ENCODE results near the gene PRKCA. TPM values are rescaled to one million over a fixed set of nuclear protein-coding genes. Genes with fewer than 3 reads are reported as not detected.

Gene PRKCA
- total and polyA plus RNA-seq, 10 of the 15 experiments (the other 5 are each of a cell fraction or from before 2014, with no cell fraction given) = 0.11 to 14.6 (median 0.72) TPM

GRCh38 chr17:66665194-66665593 lies 362.8 kb downstream of the PRKCA start:
- in situ Hi-C loops (cut with MboI) = no loop called here

More at GRCh38 chr17:66665194-66665593, 362.8 kb downstream of the PRKCA start:
- Histone ChIP-seq H4K20me1 (ENCODE audit: control insufficient read depth, insufficient read depth) (no peaks in the 10 kb centered on the region), H3K9ac (ENCODE audit: control insufficient read depth, insufficient read depth, low read length) (no peak overlapping the region), H3K9me3 (replicated peaks; ENCODE audit: control insufficient read depth, insufficient read depth, low read length) (no peaks in the 10 kb centered on the region; the same call in 2 of the 3 replicates), H2AFZ (ENCODE audit: control insufficient read depth, low read depth, low read length) (no peak overlapping the region), H3K79me2 (ENCODE audit: control insufficient read depth, insufficient read depth, low read length) (no peaks in the 10 kb centered on the region), H3K4me3 (no peak overlapping the region), H3K36me3 (ENCODE audit: control insufficient read depth in 2 of 2, insufficient read depth in 2 of 2, low read length in 1 of 2) (no peaks in the 10 kb centered on the region; a peak in 1 of 4 replicates), H3K27ac (ENCODE audit: control insufficient read depth, insufficient read depth) (no peak overlapping the region), H3K4me2 (ENCODE audit: control insufficient read depth, insufficient read depth) (no peak overlapping the region), H3K27me3 (replicated peaks in 1 of 2; ENCODE audit: control insufficient read depth in 2 of 2, insufficient read depth in 2 of 2, low read length in 1 of 2) (0 out of 4 replicates have a peak, but pooled peaks cover 0 to 2% of the 10 kb centered on the region in 2 experiments), H3K4me1 (ENCODE audit: control insufficient read depth, insufficient read depth, low read length) (no peaks in the 10 kb centered on the region; the same call in 1 of the 2 replicates)
- ChIA-PET CTCF (no interaction called here), SMC1A (ENCODE audit: uncharacterized antibody, unreplicated experiment) (interaction anchor here (0.5 to 0.7 kb wide), 2 partner anchors 46 to 623 kb away, joined by 3 read pairs; no protein-coding TSS in a partner anchor), RAD21 (ENCODE audit: unreplicated experiment) (interaction anchor here (0.5 to 0.7 kb wide), 2 partner anchors 14 to 1035 kb away, joined by 3 to 5 read pairs; no protein-coding TSS in a partner anchor), POLR2A (interaction anchor here (0.6 kb wide), 1 partner anchor 30 kb away, joined by 8 read pairs; no protein-coding TSS in a partner anchor)
- no peak for ATAC-seq
- FAIRE-seq = no peak
- DNase-seq (ENCODE audit: low read depth, low spot score) = no peak
- intact Hi-C loops (cut with micrococcal nuclease; ENCODE audit: unreplicated experiment) = no loop called here
- no peak for TF ChIP-seq GATAD2B (conservative IDR thresholded peaks at IDR 0.05; ENCODE audit: low read depth)
- TF ChIP-seq SREBF2 (IDR thresholded peaks at IDR 0.05; ENCODE audit: low read length) = no peak
- TF ChIP-seq RCOR1 (conservative IDR thresholded peaks at IDR 0.05; ENCODE audit: low read depth, low read length) = no peak
- no peak for TF ChIP-seq CREM (IDR thresholded peaks at IDR 0.05; ENCODE audit: low read depth)
- TF ChIP-seq FOS (IDR thresholded peaks at IDR 0.05; ENCODE audit: borderline replicate concordance, extremely low read depth, insufficient read length) = no peak
- no peak for TF ChIP-seq ZNF622 (IDR thresholded peaks at IDR 0.05)
- no peak for TF ChIP-seq NFYA (IDR thresholded peaks at IDR 0.05; ENCODE audit: borderline replicate concordance, low read depth, low read length)
- no peak for TF ChIP-seq ESRRA (IDR thresholded peaks at IDR 0.05; ENCODE audit: low read length)
- no peak for TF ChIP-seq KLF5 (IDR thresholded peaks at IDR 0.05; ENCODE audit: partially characterized antibody)
- TF ChIP-seq IKZF2 (IDR thresholded peaks at IDR 0.05) = no peak
- TF ChIP-seq SMARCA5 (IDR thresholded peaks at IDR 0.05) = no peak
- no peak for TF ChIP-seq PBX3 (IDR thresholded peaks at IDR 0.05; ENCODE audit: insufficient replicate concordance, low read depth, low read length)
- no peak for TF ChIP-seq ATF7 (IDR thresholded peaks at IDR 0.05; ENCODE audit: low read depth)
- no peak for TF ChIP-seq MXI1 (IDR thresholded peaks at IDR 0.05; ENCODE audit: low read depth, low read length)
- no peak for TF ChIP-seq ZSCAN29 (IDR thresholded peaks at IDR 0.05)
- no peak for TF ChIP-seq MYB (IDR thresholded peaks at IDR 0.05; ENCODE audit: borderline replicate concordance, low read depth, low read length)
- no peak for TF ChIP-seq SREBF1 (IDR thresholded peaks at IDR 0.05; ENCODE audit: low read length)
- TF ChIP-seq NBN (IDR thresholded peaks at IDR 0.05) = no peak
- 56% methylated on average over 4 of the region's 4 CpGs for WGBS (ENCODE audit: insufficient coverage, insufficient replicate concordance, low lambda C conversion rate, missing lambda C conversion rate)
- BruUV-seq (replicated peaks) = no TSS peak

Measured in GM12878 (cell line).